Stimulated activated CD4-positive, alpha-beta T cell treated with anti-CD3 and anti-CD28 coated beads, Interleukin-4, amount 100 ng/mL, for 1 hour (primary cell): ENCODE measurements around the gene MMP14.
A peak's percentile ranks its signal among the peaks of the same experiment; 100 is the strongest.
"Not testable (repeated sequence)": the region's sequence is repeated elsewhere in the genome, so short reads cannot be mapped to it uniquely, and the experiment has no call there.

Experiments
- DNase-seq: peaks from one replicate; pipeline ENCODE4 v3.0.0-alpha.2; 2020

The MMP14 gene

GRCh38 chr14:22842211-22843122 lies 6.1 kb downstream of the MMP14 start:
- no peak for DNase-seq

- no peak for DNase-seq
These were observed 6.9 kb downstream of the MMP14 start for GRCh38 chr14:22843123-22843925.

DNA sequence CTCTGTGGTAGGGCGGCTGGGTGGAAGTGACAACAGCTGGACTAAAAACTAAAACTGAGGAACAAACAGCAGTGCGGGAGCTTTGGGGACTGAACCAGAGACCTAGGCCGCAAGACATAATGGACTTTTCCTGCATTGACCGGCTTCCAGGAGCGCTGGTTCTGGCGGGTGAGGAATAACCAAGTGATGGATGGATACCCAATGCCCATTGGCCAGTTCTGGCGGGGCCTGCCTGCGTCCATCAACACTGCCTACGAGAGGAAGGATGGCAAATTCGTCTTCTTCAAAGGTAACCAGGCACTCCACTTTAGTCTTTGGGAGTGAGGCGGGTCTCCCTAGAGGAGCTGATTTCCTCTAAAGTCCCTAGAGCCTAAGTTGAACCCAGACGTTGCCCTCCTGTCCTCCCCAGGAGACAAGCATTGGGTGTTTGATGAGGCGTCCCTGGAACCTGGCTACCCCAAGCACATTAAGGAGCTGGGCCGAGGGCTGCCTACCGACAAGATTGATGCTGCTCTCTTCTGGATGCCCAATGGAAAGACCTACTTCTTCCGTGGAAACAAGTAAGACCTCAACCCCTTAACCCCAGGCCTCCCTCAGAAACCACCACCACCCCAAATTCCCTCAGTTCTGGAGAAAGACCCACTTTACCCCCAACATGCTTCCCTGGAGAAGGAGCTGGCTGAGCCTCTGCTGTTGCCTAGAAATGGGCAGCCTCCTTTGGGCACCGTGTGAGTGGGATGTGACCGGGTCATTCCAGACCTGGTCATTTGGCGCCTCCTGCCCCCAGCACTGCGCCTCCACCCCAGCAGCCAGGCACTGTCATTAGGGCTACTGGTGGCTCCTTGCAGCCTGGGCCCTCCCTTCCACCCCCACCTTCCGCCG lies 8.1 kb downstream of the MMP14 start:
- no peak for DNase-seq

GRCh38 chr14:22845103-22845394 lies 8.7 kb downstream of the MMP14 start:
- no peak for DNase-seq

GRCh38 chr14:22845821-22846625 lies 9.6 kb downstream of the MMP14 start:
- DNase-seq = no peak

DNA sequence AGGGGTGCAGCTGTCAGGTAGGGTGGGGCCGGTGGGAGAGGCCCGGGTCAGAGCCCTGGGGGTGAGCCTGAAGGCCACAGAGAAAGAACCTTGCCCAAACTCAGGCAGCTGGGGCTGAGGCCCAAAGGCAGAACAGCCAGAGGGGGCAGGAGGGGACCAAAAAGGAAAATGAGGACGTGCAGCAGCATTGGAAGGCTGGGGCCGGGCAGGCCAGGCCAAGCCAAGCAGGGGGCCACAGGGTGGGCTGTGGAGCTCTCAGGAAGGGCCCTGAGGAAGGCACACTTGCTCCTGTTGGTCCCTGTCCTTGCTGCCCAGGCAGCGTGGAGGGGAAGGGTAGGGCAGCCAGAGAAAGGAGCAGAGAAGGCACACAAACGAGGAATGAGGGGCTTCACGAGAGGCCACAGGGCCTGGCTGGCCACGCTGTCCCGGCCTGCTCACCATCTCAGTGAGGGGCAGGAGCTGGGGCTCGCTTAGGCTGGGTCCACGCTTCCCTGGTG lies 10.5 kb downstream of the MMP14 start:
- no peak for DNase-seq

DNA sequence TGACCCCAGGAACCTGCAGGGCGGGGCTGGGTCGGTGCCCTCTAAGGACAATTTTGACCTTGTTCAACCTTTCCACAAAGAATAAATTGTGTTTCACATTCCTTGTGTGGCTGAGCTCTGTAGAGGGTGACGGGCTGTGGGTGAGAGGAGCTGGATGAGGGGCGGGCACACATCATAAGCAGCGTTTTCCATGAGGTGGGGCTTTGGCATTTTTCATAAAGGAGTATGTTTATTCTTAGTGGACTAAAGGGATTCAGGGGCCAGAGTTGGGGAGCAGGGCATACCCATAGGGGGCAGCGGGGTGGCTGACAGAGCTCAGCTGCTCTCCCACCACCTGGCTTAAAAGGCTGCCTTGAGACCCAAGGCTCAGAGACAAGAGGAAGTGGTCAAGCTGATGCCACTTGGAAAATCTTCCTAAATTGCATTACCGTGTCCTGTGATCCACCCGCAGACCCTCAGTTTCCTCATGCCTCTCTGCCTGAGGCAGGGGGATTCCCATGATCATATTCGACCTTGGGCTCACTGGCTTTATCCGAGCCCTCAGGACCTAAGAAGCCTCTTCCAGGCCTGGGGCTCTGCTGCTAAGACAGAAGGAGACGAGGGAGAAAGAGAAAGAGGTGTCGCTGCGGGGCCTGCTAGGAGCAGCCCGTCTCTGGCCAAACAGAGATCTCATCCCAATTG lies 11.4 kb downstream of the MMP14 start:
- DNase-seq = no peak

GRCh38 chr14:22848351-22849164 lies 12.2 kb downstream of the MMP14 start:
- DNase-seq = no peak

DNA sequence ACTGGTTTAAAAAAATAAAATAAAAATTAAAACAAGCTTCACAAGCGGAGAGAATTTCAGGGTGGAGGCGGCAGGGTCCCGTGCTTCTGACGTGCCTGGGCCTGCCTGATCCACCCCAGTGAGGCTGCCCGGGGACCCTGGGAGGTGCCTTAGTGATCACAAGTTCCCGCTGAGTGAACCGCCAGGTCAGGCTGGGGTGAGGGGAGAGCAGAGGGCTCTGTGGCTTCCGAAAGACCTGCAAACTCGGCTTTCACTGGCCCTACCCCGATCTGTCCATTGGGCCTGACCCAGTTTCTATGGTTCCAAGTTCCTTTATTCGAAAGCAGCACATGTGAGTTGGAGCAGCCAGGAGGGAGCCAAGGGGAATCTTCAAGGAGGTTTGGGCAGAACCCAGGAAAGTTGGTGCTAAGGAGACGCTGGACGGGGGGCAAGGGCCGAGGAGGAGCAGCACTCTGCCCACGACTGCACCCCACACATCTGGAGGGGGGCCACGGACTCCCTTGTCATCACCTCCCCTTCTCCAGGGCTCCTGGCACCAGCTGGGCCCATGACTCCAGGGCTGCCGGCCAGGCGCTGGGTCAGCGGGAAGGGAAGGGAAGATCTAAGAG lies 12.9 kb downstream of the MMP14 start:
- no peak for DNase-seq

DNA sequence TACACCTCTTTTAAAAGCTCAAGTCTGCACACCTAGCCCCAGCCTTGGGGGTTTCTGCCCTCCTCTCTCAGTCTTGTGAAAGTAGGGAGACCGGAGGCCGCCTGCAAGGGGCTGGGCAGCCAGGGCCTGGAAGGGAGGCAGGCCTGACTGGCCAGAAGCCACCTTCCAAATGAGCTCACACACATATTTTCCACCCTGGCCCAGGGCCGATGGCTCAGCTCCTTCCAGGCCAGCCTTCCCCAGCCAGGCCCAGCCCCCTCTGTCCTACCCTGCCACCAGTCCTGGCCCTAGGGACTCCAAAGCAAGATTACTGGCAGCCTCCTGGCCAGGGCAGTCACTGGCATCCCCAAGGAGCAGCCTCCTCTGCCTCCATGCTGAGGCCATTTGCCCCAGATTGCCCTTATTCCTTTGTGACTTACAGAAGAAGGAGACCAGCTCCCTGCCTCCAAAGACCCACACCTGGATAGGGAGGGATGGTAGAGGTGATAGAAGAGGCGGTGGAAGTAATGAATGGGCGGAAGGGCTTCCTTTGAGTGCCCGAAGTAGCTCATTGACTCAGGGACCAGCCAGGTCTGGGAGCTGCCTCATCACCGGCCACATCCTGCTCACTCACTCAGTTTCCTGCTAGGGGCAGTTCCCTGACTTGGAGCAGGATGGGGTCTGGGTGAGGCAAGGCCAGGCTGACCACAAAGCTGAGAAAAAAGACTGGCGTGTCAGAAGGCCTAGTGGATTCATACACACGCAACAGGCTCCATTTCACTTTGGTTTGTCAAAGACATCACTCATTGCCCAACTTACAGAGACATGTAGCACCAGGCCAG lies 14.8 kb downstream of the MMP14 start:
- DNase-seq = no peak

DNA sequence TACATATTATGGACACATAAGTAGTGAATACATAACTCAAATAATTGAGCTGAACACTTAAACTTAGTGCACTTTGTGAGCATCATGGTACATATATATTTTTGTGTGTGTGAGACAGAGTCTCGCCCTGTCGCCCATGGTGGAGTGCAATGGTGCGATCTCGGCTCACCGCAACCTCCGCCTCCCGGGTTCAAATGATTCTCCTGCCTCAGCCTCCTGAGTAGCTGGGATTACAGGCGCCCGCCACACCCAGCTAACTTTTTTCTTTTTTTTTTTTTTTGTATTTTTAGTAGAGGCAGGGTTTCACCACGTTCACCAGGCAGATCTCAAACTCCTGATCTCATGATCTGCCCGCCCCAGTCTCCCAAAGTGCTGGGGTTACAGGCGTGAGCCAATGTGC lies 15.8 kb downstream of the MMP14 start:
- not testable (repeated sequence) for DNase-seq

DNA sequence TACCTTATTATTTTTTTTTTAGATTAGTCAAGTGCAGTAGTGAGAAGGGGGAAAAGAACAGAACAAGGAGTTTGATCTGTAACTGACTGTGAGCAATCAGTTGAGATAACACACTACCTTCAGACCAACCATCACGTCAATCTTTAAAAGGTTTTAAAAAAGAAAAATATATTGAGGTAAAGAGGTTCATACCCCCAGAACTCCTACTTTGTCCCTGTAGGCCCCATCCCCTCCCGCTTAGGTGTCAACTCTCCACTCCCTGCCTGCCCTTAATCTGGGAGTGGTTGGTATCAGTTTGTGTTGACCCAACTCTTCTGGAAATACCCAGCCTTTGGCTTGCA lies 16.2 kb downstream of the MMP14 start:
- no peak for DNase-seq

DNA sequence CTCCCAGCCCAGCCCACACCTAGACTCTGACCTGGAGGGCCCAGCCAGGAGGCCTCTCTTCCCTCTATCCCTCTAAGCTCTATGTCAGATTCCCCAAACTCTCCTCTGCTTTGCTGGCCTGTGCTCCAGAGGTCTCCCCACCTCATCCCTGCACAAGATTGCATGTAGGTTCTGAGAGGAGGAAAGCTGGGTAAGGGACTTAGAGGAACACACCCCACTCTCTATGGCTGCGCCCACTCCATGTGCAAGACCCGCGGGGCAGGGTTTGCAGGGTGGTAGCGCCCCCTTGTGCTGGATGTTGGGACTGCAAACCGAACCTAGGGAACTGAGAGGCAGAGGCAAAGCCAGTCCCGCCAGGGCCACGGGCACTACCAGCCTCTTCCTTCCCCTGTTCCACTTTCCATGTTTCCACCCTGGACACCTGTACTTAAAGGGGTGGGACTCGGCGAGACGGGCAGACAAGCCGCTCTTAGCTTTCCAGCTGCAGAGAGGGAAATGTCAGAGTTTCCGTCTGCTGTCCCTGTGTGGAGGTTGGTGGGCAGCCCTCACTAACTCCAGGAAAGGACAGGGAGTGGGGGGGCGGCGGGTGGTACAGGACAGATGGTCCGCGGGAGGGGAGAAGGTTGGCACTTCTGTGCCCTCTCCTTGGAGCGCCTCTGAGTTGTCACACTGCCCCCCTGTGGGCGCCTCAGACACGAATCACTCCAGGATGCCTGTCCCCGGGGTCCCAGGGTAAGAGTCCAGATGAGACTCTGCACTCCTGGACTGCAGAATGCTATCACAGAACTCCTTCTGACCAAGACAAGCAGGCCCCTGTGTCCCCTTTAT lies 16.8 kb downstream of the MMP14 start:
- peak; percentile 93 for DNase-seq

- not testable (repeated sequence) for DNase-seq
These were observed 17.9 kb downstream of the MMP14 start for GRCh38 chr14:22854296-22854695.

DNA sequence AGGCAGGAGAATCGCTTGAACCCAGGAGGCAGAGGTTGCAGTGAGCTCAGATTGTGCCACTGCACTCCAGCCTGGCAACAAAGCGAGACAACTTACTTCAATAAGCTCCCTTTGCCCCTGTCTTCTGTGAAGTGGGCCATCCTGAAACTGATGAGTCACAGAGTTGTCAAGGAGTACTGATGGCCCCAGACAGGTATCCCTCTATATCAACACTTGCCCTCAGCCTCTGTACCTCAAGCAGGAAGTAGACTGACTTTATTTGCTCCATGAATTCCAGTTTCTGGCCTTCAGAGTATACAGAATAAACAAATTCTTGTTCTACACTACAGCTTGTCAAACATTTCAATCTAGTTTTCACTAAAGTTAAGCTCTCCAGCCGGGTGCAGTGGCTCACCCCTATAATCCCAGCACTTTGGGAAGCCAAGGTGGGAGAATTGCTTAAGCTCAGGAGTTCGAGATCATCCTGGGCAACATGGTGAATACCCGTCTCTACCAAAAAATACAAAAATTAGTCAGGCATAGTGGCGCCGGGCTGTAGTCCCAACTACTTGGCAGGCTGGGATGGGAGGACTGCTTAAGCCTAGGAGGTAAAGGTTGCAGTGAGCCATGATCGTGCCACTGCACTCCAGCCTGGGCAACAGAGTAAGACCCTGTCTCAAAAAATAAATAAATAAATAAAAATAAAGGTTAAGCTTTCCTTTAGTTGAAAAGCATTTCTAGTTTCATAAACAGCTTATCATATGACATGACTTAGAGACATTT lies 18.8 kb downstream of the MMP14 start:
- no peak for DNase-seq

DNA sequence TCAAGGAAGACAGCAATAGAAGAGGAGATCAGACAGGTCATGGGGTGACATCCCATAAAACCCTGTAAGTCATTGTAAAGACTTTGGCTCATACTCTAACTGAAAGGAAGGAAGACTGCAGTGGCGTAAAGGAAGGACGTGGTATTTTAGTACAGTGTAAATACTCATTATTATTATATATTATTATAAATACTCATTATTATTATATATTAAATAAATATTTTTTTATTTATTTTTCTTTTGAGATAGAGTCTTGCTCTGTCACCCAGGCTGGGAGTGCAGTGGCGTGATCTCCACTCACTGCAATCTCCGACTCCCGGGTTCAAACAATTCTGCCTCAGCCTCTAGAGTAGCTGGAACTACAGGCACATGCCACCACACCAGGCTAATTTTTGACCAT lies 20.0 kb downstream of the MMP14 start:
- DNase-seq = no peak

GRCh38 chr14:22860377-22860776 lies 24.0 kb downstream of the MMP14 start:
- DNase-seq = not testable (repeated sequence)

- DNase-seq = no peak
These were observed 25.3 kb downstream of the MMP14 start for GRCh38 chr14:22861651-22862050.
